ENCODE data around the gene AK8.

Gene AK8

GRCh38 chr9:132857616-132858342 is 20.3 kb downstream of the AK8 start:
- no peak for DNase-seq

GRCh38 chr9:132857031-132857430 is 21.1 kb downstream of the AK8 start:
- no peak for DNase-seq

- DNase-seq: no peak
Observed at GRCh38 chr9:132855904-132856303, 22.2 kb downstream of the AK8 start.

GRCh38 chr9:132854832-132855231 is 23.3 kb downstream of the AK8 start:
- DNase-seq: no peak

GRCh38 chr9:132853482-132853881 is 24.6 kb downstream of the AK8 start:
- no peak for DNase-seq

GRCh38 chr9:132849185-132849706 is 28.8 kb downstream of the AK8 start:
- no peak for DNase-seq

GRCh38 chr9:132846918-132847515 is 31.1 kb downstream of the AK8 start:
- DNase-seq: no peak

GRCh38 chr9:132846109-132846917 is 31.8 kb downstream of the AK8 start:
- DNase-seq: no peak

- DNase-seq: no peak
Observed at GRCh38 chr9:132842124-132843044, 35.7 kb downstream of the AK8 start.

- DNase-seq: no peak
Observed at GRCh38 chr9:132840980-132841379, 37.1 kb downstream of the AK8 start.

GRCh38 chr9:132838291-132838690 is 39.8 kb downstream of the AK8 start:
- DNase-seq: no peak

GRCh38 chr9:132837501-132838286 is 40.4 kb downstream of the AK8 start:
- DNase-seq: no peak

GRCh38 chr9:132834343-132834742 is 43.7 kb downstream of the AK8 start:
- no peak for DNase-seq

GRCh38 chr9:132833550-132834121 is 44.4 kb downstream of the AK8 start:
- DNase-seq: no peak

GRCh38 chr9:132832171-132832881 is 45.8 kb downstream of the AK8 start:
- no peak for DNase-seq

GRCh38 chr9:132828201-132828770 is 49.8 kb downstream of the AK8 start:
- no peak for DNase-seq

- no peak for DNase-seq
Observed at GRCh38 chr9:132827366-132827765, 50.7 kb downstream of the AK8 start.

- no peak for DNase-seq
Observed at GRCh38 chr9:132826621-132827365, 51.3 kb downstream of the AK8 start.

- DNase-seq: no peak
Observed at GRCh38 chr9:132826131-132826530, 52.0 kb downstream of the AK8 start.

GRCh38 chr9:132825430-132825829 is 52.7 kb downstream of the AK8 start:
- DNase-seq: no peak
